Epithelial cell of esophagus (primary cell): ENCODE results near the gene CAMSAP1.
A peak's percentile ranks its signal among the peaks of the same experiment; 100 is the strongest.
"Not testable (repeated sequence)": the region's sequence is repeated elsewhere in the genome, so short reads cannot be mapped to it uniquely, and the experiment has no call there.

Source experiments
- DNase-seq: peaks from one replicate; pipeline ENCODE4 v3.0.0; 2010; ENCODE audit warnings: low read depth
- H3K4me3 ChIP-seq: 2 replicates; pipeline ENCODE4 v1.5.1; 2011; ENCODE audit warnings: mild to moderate bottlenecking, low read length, control low read depth
- CTCF ChIP-seq: IDR thresholded peaks from 2 replicates; pipeline ENCODE4 v1.5.1; 2011; ENCODE audit warnings: low read depth, mild to moderate bottlenecking, low read length, control low read depth, inconsistent platforms; ENCODE audit not compliant: insufficient read depth; ENCODE audit errors: missing control alignments

Gene CAMSAP1

GRCh38 chr9:135898634-135899407 is 8.5 kb downstream of the CAMSAP1 start:
- DNase-seq: no peak
- no peak for TF ChIP-seq CTCF
- no peak overlapping the region for H3K4me3 ChIP-seq

GRCh38 chr9:135896626-135897025 is 10.7 kb downstream of the CAMSAP1 start:
- no peak for TF ChIP-seq CTCF
- no peak for DNase-seq
- H3K4me3 ChIP-seq: no peak overlapping the region

- TF ChIP-seq CTCF: no peak
- no peak for DNase-seq
- H3K4me3 ChIP-seq: no peak overlapping the region
These were observed 11.1 kb downstream of the CAMSAP1 start for GRCh38 chr9:135896205-135896604.

- DNase-seq: no peak
- no peak for TF ChIP-seq CTCF
- H3K4me3 ChIP-seq: no peak overlapping the region
These were observed 12.0 kb downstream of the CAMSAP1 start for GRCh38 chr9:135895202-135895848.

GRCh38 chr9:135893104-135893503 is 14.2 kb downstream of the CAMSAP1 start:
- TF ChIP-seq CTCF: no peak
- no peak for DNase-seq
- H3K4me3 ChIP-seq: no peak overlapping the region

- not testable (repeated sequence) for DNase-seq, H3K4me3 ChIP-seq
These were observed 15.0 kb downstream of the CAMSAP1 start for GRCh38 chr9:135892327-135892726.

GRCh38 chr9:135891027-135891631 is 16.2 kb downstream of the CAMSAP1 start:
- no peak for TF ChIP-seq CTCF
- DNase-seq: peak; percentile 79
- H3K4me3 ChIP-seq: no peak overlapping the region
